ENCODE data around the gene PCCA. TPM values are rescaled to one million over a fixed set of nuclear protein-coding genes. Genes with fewer than 3 reads are reported as not detected.

The PCCA gene
- total and polyA plus RNA-seq, 2 of the 13 experiments (the other 11 are each of a cell fraction or from before 2014, with no cell fraction given), result 15.0 to 32.2 TPM

DNA sequence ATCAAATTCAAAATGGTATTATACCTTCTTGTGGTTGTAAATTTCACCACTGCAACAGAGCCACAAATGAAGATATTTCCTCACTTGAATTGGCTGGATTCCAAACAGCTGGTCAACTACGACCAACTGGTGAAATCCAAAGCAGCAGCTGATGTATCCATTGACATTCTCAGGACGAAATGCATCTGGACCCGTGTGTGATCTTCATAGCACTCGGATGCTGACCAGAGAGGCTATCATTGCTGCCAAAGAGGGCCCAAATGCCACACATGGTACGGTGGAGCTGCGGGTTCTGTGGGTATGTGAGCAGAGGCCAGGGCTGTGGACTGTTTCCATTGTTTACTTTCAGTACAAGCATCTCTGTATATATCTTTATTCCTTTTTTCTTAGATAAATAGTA lies 25.6 kb upstream of the PCCA start:
- Histone ChIP-seq H3K27me3 (ENCODE audit: control insufficient read depth in 1 of 2, insufficient read depth in 2 of 2, low read length in 2 of 2) (no peaks in the 10 kb centered on the region), H3K79me2 (ENCODE audit: insufficient read depth, low read length) (no peaks in the 10 kb centered on the region), H3K9ac (ENCODE audit: insufficient read depth, low read depth, low read length) (no peak overlapping the region), H3K36me3 (replicated peaks in 1 of 2; ENCODE audit: control insufficient read depth in 1 of 2, insufficient read depth in 2 of 2, low read length in 2 of 2) (no peaks in the 10 kb centered on the region), H3K9me3 (ENCODE audit: low read length) (no peaks in the 10 kb centered on the region), H3K4me3 (replicated peaks in 1 of 3; ENCODE audit: insufficient read depth in 1 of 3, low read depth in 2 of 3, low read length in 3 of 3) (no peak overlapping the region), H3K27ac (ENCODE audit: extremely low read length, insufficient read depth, low read length) (no peak overlapping the region), H2AFZ (ENCODE audit: low read length) (no peak overlapping the region), H3K4me2 (ENCODE audit: low read depth, low read length) (no peak overlapping the region), H4K20me1 (ENCODE audit: insufficient read depth, low read length) (no peaks in the 10 kb centered on the region), H3K4me1 (ENCODE audit: insufficient read depth, low read length) (no peaks in the 10 kb centered on the region)
- WGBS (ENCODE audit: low lambda C conversion rate), result 26% methylated on average over 6 of the region's 6 CpGs
- CTCF ChIA-PET (ENCODE audit: low intra/inter-chr PET ratio, low total read pairs), result no interaction called here
- POLR2A ChIA-PET, result no interaction called here
- TF ChIP-seq, protein P1, sequence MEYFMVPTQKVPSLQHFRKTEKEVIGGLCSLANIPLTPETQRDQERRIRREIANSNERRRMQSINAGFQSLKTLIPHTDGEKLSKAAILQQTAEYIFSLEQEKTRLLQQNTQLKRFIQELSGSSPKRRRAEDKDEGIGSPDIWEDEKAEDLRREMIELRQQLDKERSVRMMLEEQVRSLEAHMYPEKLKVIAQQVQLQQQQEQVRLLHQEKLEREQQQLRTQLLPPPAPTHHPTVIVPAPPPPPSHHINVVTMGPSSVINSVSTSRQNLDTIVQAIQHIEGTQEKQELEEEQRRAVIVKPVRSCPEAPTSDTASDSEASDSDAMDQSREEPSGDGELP (IDR thresholded peaks at IDR 0.05; ENCODE audit: borderline replicate concordance, low read depth), result 0 out of 2 replicates have a peak, but pooled peaks have one; percentile 18
- TF ChIP-seq ZNF761 (CRISPR knock-in tag; conservative IDR thresholded peaks at IDR 0.05) (no peak), FOXP4 (CRISPR knock-in tag; IDR thresholded peaks at IDR 0.05) (no peak), ZNF44 (CRISPR knock-in tag; IDR thresholded peaks at IDR 0.05) (no peak), CCDC6 (CRISPR knock-in tag; IDR thresholded peaks at IDR 0.05) (no peak), ZFP41 (CRISPR knock-in tag; IDR thresholded peaks at IDR 0.05; ENCODE audit: borderline replicate concordance) (no peak), ZNF773 (CRISPR knock-in tag; IDR thresholded peaks at IDR 0.05; ENCODE audit: borderline replicate concordance) (no peak)
- DNase-seq (ENCODE audit: low spot score) (no peak), ATAC-seq (no peak), FAIRE-seq (no peak)
- intact Hi-C loops (cut with micrococcal nuclease; ENCODE audit: unreplicated experiment) (no loop called here), in situ Hi-C loops (cut with HindIII; ENCODE audit: extremely low pct_ligation_motif_present, low pct_unique_long_range_greater_than_20kb) (no loop called here)
- BruUV-seq (replicated peaks), result no TSS peak
